Trophoblast cell (in vitro differentiated cells and primary cell): Measurements from ENCODE around the gene ADAMTS12.

Source experiments
- DNase-seq, 2 donors: peaks; one replicate each; pipeline ENCODE4 v3.0.0-alpha.2; 2016
- H2AFZ ChIP-seq: 2 replicates; pipeline ENCODE4 v1.6.1; 2013; ENCODE audit warnings: low read length, moderate library complexity, mild to moderate bottlenecking; ENCODE audit not compliant: insufficient read depth, poor library complexity
- H2AK5ac ChIP-seq: 2 replicates; pipeline ENCODE4 v1.6.1; 2013; ENCODE audit warnings: mild to moderate bottlenecking, low read length
- H2BK120ac ChIP-seq: 2 replicates; pipeline ENCODE4 v1.6.1; 2013; ENCODE audit warnings: low read length, mild to moderate bottlenecking, moderate library complexity; ENCODE audit not compliant: insufficient read depth, poor library complexity
- H2BK12ac ChIP-seq: 2 replicates; pipeline ENCODE4 v1.6.1; 2013; ENCODE audit warnings: mild to moderate bottlenecking, low read length, moderate library complexity
- H2BK5ac ChIP-seq: 2 replicates; pipeline ENCODE4 v1.6.1; 2013; ENCODE audit warnings: low read length, low read depth, moderate library complexity, mild to moderate bottlenecking; ENCODE audit not compliant: poor library complexity
- H3K14ac ChIP-seq: 2 replicates; pipeline ENCODE4 v1.6.1; 2013; ENCODE audit warnings: mild to moderate bottlenecking, low read length
- H3K18ac ChIP-seq: 2 replicates; pipeline ENCODE4 v1.6.1; 2013; ENCODE audit warnings: mild to moderate bottlenecking, low read length
- H3K23ac ChIP-seq: 2 replicates; pipeline ENCODE4 v1.6.1; 2013; ENCODE audit warnings: low read length
- H3K27ac ChIP-seq: 2 replicates; pipeline ENCODE4 v1.5.1; 2013; ENCODE audit warnings: low read depth, mild to moderate bottlenecking, inconsistent platforms, low read length, moderate library complexity
- H3K27me3 ChIP-seq: 2 replicates; pipeline ENCODE4 v1.6.1; 2013; ENCODE audit warnings: inconsistent platforms, mild to moderate bottlenecking, low read length, moderate library complexity; ENCODE audit not compliant: insufficient read depth
- H3K36me3 ChIP-seq, 2 experiments: 1 replicate in 1 of 2; 2 replicates in 1 of 2; pipeline ENCODE4 v1.6.1; 2013; ENCODE audit warnings: low read length in 2 of 2, mild to moderate bottlenecking in 2 of 2, moderate library complexity in 1 of 2; ENCODE audit not compliant: insufficient read depth in 2 of 2, control insufficient read depth in 1 of 2
- H3K4ac ChIP-seq: 2 replicates; pipeline ENCODE4 v1.6.1; 2013; ENCODE audit warnings: low read depth, mild to moderate bottlenecking, low read length, moderate library complexity
- H3K4me1 ChIP-seq, 2 experiments: 1 replicate in 1 of 2; 2 replicates in 1 of 2; pipeline ENCODE4 v1.6.1; 2013; ENCODE audit warnings: low read length in 2 of 2, mild to moderate bottlenecking in 2 of 2, moderate library complexity in 1 of 2; ENCODE audit not compliant: insufficient read depth in 2 of 2, control insufficient read depth in 1 of 2
- H3K4me2 ChIP-seq: 2 replicates; pipeline ENCODE4 v1.6.1; 2013; ENCODE audit warnings: inconsistent platforms, mild to moderate bottlenecking, low read length, moderate library complexity
- H3K4me3 ChIP-seq: 2 replicates; pipeline ENCODE4 v1.5.1; 2013; ENCODE audit warnings: mild to moderate bottlenecking, low read depth, low read length, inconsistent platforms
- H3K79me1 ChIP-seq: one replicate; pipeline ENCODE4 v1.6.1; 2013; ENCODE audit warnings: low read length
- H3K79me2 ChIP-seq: 2 replicates; pipeline ENCODE4 v1.6.1; 2013; ENCODE audit warnings: low read length, mild to moderate bottlenecking; ENCODE audit not compliant: control insufficient read depth, insufficient read depth, poor library complexity
- H3K9ac ChIP-seq: 2 replicates; pipeline ENCODE4 v1.6.1; 2013; ENCODE audit warnings: mild to moderate bottlenecking, low read length
- H3K9me3 ChIP-seq: 2 replicates; pipeline ENCODE4 v1.6.1; 2013; ENCODE audit warnings: low read depth, mild to moderate bottlenecking, control low read depth, inconsistent platforms, low read length; ENCODE audit not compliant: insufficient read depth
- H4K12ac ChIP-seq: 2 replicates; pipeline ENCODE4 v1.6.1; 2013; ENCODE audit warnings: low read depth, mild to moderate bottlenecking, low read length, moderate library complexity
- H4K8ac ChIP-seq: 2 replicates; pipeline ENCODE4 v1.6.1; 2013; ENCODE audit warnings: low read depth, mild to moderate bottlenecking, low read length, moderate library complexity
- H4K91ac ChIP-seq: one replicate; pipeline ENCODE4 v1.6.1; 2013; ENCODE audit warnings: low read depth, mild to moderate bottlenecking, low read length, moderate library complexity
- WGBS: extraction: QIAGEN DNeasy Blood & Tissue Kit; methylation state at CpG from one replicate; pipeline ENCODE4 v1.1.7; 2013; ENCODE audit warnings: missing lambda C conversion rate; ENCODE audit not compliant: insufficient read length, insufficient coverage; ENCODE audit errors: extremely low coverage; 5-methylcytosine and 5-hydroxymethylcytosine counted together

The ADAMTS12 gene

GRCh38 chr5:33721491-33722200 is 170.1 kb downstream of the ADAMTS12 start:
- H3K79me1 ChIP-seq: no peaks in the 10 kb centered on the region
- H4K91ac ChIP-seq: no peak overlapping the region
- no peak overlapping the region for H3K27ac ChIP-seq
- no peaks in the 10 kb centered on the region for H3K4me1 ChIP-seq
- H3K79me2 ChIP-seq: no peaks in the 10 kb centered on the region
- H2BK5ac ChIP-seq: no peak overlapping the region
- no peak overlapping the region for H3K4ac ChIP-seq
- H4K12ac ChIP-seq: no peak overlapping the region
- H4K8ac ChIP-seq: no peak overlapping the region
- H3K14ac ChIP-seq: no peak overlapping the region
- H3K4me2 ChIP-seq: no peak overlapping the region
- no peak overlapping the region for H2BK12ac ChIP-seq
- H3K23ac ChIP-seq: no peak overlapping the region
- no peaks in the 10 kb centered on the region for H3K27me3 ChIP-seq
- no peak for DNase-seq
- H3K9me3 ChIP-seq: no peaks in the 10 kb centered on the region
- no peak overlapping the region for H2BK120ac ChIP-seq
- H2AFZ ChIP-seq: no peak overlapping the region
- H3K4me3 ChIP-seq: no peak overlapping the region
- no peak overlapping the region for H2AK5ac ChIP-seq
- no peak overlapping the region for H3K18ac ChIP-seq
- no peaks in the 10 kb centered on the region for H3K36me3 ChIP-seq
- no peak overlapping the region for H3K9ac ChIP-seq
- no CpG with 5 or more reads among the region's 6 CpGs for WGBS

- no peak overlapping the region for H3K4me2 ChIP-seq
- no peaks in the 10 kb centered on the region for H3K27me3 ChIP-seq
- no peak overlapping the region for H4K91ac ChIP-seq
- H3K4me1 ChIP-seq: no peaks in the 10 kb centered on the region
- H3K18ac ChIP-seq: no peak overlapping the region
- H3K9ac ChIP-seq: no peak overlapping the region
- H2BK5ac ChIP-seq: no peak overlapping the region
- H3K23ac ChIP-seq: no peak overlapping the region
- H3K4me3 ChIP-seq: no peak overlapping the region
- no peak overlapping the region for H2BK12ac ChIP-seq
- H2BK120ac ChIP-seq: no peak overlapping the region
- no peak overlapping the region for H2AFZ ChIP-seq
- H3K27ac ChIP-seq: no peak overlapping the region
- H3K36me3 ChIP-seq: no peaks in the 10 kb centered on the region
- H3K4ac ChIP-seq: no peak overlapping the region
- no peaks in the 10 kb centered on the region for H3K79me2 ChIP-seq
- no peak for DNase-seq
- H4K8ac ChIP-seq: no peak overlapping the region
- no peak overlapping the region for H3K14ac ChIP-seq
- no peaks in the 10 kb centered on the region for H3K79me1 ChIP-seq
- H4K12ac ChIP-seq: no peak overlapping the region
- H2AK5ac ChIP-seq: no peak overlapping the region
- H3K9me3 ChIP-seq: no peaks in the 10 kb centered on the region
- no CpG with 5 or more reads among the region's 1 CpG for WGBS
These were observed 171.6 kb downstream of the ADAMTS12 start for GRCh38 chr5:33720176-33720575.

GRCh38 chr5:33719769-33720168 is 172.0 kb downstream of the ADAMTS12 start:
- Histone ChIP-seq H3K4me1 (no peaks in the 10 kb centered on the region), H4K8ac (no peak overlapping the region), H2BK5ac (no peak overlapping the region), H3K4me3 (no peak overlapping the region), H3K27ac (no peak overlapping the region), H3K79me1 (no peaks in the 10 kb centered on the region), H3K9ac (no peak overlapping the region), H3K23ac (no peak overlapping the region), H4K91ac (no peak overlapping the region), H4K12ac (no peak overlapping the region), H3K79me2 (no peaks in the 10 kb centered on the region), H2AFZ (no peak overlapping the region), H3K27me3 (no peaks in the 10 kb centered on the region), H2AK5ac (no peak overlapping the region), H2BK12ac (no peak overlapping the region), H2BK120ac (no peak overlapping the region), H3K4me2 (no peak overlapping the region), H3K4ac (no peak overlapping the region), H3K14ac (no peak overlapping the region), H3K9me3 (no peaks in the 10 kb centered on the region), H3K36me3 (no peaks in the 10 kb centered on the region), H3K18ac (no peak overlapping the region)
- DNase-seq: no peak
- WGBS: no CpG with 5 or more reads among the region's 1 CpG

GRCh38 chr5:33715661-33716060 is 176.1 kb downstream of the ADAMTS12 start:
- Histone ChIP-seq H3K14ac (no peak overlapping the region), H3K36me3 (no peaks in the 10 kb centered on the region), H3K4me2 (no peak overlapping the region), H2BK120ac (no peak overlapping the region), H3K79me2 (no peaks in the 10 kb centered on the region), H2BK12ac (no peak overlapping the region), H4K91ac (no peak overlapping the region), H3K79me1 (no peaks in the 10 kb centered on the region), H3K9ac (no peak overlapping the region), H4K12ac (no peak overlapping the region), H2AFZ (no peak overlapping the region), H3K4ac (no peak overlapping the region), H3K4me3 (no peak overlapping the region), H3K4me1 (no peaks in the 10 kb centered on the region), H3K23ac (no peak overlapping the region), H3K18ac (no peak overlapping the region), H2AK5ac (no peak overlapping the region), H4K8ac (no peak overlapping the region), H2BK5ac (no peak overlapping the region), H3K27ac (no peak overlapping the region), H3K9me3 (no peaks in the 10 kb centered on the region), H3K27me3 (no peaks in the 10 kb centered on the region)
- no CpG with 5 or more reads among the region's 1 CpG for WGBS
- no peak for DNase-seq
